ENCODE results near the gene NFAT5. TPM values are rescaled to one million over a fixed set of nuclear protein-coding genes. Genes with fewer than 3 reads are reported as not detected.
"Not testable (repeated sequence)": the region's sequence is repeated elsewhere in the genome, so short reads cannot be mapped to it uniquely, and the experiment has no call there.

NFAT5 gene
- total and polyA plus RNA-seq, 12 donors: 1.9 to 79.4 (median 50.7) TPM

DNA sequence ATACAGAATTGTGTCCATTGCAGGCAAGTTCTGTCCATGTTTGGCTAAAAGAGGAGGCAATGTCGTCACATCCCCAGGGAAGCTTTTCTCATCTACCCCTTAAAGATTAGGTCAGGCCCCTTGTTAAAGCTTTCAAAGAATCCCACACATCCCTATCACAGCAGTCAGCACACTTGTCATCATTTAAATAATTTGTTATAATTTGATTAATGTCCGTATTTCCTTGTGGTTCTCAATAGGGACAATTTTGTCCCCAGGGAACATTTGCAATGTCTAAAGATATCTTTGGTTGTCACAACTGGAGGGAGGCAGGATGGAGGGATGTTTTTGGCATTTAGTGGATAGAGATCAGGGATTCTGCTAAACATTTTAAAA, 28.1 kb upstream of the NFAT5 start:
- intact Hi-C loops (cut with DNase I): no loop called here
- no peaks in the 10 kb centered on the region for H3K4me1 ChIP-seq (replicated peaks in 1 of 2)
- no peaks in the 10 kb centered on the region for H3K9me3 ChIP-seq (replicated peaks in 1 of 3)
- WGBS, 4 donors: 78 to 90% (median 81%) methylated on average over 2 of the region's 2 CpGs
- DNase-seq: no peak
- H3K4me3 ChIP-seq: no peak overlapping the region
- no peak overlapping the region for H3K27ac ChIP-seq
- H3K36me3 ChIP-seq (replicated peaks in 1 of 2): no peaks in the 10 kb centered on the region
- no peaks in the 10 kb centered on the region for H3K27me3 ChIP-seq
- TF ChIP-seq, protein P1, sequence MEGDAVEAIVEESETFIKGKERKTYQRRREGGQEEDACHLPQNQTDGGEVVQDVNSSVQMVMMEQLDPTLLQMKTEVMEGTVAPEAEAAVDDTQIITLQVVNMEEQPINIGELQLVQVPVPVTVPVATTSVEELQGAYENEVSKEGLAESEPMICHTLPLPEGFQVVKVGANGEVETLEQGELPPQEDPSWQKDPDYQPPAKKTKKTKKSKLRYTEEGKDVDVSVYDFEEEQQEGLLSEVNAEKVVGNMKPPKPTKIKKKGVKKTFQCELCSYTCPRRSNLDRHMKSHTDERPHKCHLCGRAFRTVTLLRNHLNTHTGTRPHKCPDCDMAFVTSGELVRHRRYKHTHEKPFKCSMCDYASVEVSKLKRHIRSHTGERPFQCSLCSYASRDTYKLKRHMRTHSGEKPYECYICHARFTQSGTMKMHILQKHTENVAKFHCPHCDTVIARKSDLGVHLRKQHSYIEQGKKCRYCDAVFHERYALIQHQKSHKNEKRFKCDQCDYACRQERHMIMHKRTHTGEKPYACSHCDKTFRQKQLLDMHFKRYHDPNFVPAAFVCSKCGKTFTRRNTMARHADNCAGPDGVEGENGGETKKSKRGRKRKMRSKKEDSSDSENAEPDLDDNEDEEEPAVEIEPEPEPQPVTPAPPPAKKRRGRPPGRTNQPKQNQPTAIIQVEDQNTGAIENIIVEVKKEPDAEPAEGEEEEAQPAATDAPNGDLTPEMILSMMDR (IDR thresholded peaks at IDR 0.05): no peak
- no peak for TF ChIP-seq POLR2A (IDR thresholded peaks at IDR 0.05)

DNA sequence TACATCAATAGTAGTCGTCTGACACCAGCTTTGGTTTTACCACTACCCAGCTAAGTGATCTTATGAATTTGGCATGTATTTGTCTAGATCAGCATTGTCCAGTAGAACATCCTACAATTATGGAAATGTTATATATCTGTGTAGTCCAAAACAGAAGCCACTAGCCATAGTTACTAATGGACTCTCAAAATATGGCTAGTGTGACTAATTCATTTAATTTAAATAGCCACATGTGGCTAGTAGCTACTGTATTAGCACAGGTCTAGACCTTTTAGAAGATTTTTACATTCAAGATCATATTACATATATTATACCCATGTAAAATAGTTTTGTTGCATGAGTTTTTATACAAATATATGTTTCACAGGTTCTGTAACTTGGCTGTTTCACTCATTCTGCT, 27.0 kb upstream of the NFAT5 start:
- TF ChIP-seq, protein P1 (IDR thresholded peaks at IDR 0.05): no peak
- TF ChIP-seq POLR2A (IDR thresholded peaks at IDR 0.05): no peak
- H3K9me3 ChIP-seq (replicated peaks in 1 of 3): no peaks in the 10 kb centered on the region
- no peaks in the 10 kb centered on the region for H3K27me3 ChIP-seq
- H3K4me1 ChIP-seq (replicated peaks in 1 of 2): no peaks in the 10 kb centered on the region
- WGBS, 4 donors: 77 to 96% (median 93%) methylated on average over 1 of the region's 1 CpG
- DNase-seq: no peak
- H3K27ac ChIP-seq: no peak overlapping the region
- intact Hi-C loops (cut with DNase I): no loop called here
- H3K4me3 ChIP-seq: no peak overlapping the region
- no peaks in the 10 kb centered on the region for H3K36me3 ChIP-seq (replicated peaks in 1 of 2)

DNA sequence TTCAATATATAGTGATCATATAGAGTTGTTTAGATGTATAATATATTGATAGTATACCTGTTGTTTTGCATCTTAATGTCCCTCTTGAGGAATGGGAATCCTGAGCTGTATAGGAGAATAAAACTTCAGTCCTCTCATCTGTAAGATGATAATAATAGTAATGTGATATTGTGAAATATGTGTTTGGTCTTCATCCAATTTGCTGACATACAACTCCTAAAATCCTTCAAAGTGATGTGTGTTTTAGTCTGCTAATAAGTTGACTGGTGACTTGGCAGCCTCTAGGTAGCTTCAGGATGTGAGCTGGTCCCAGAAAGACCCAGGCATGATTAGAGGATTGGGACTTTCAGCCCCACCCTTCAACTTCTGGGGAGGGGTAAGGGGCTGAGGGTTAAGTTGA, 22.8 kb upstream of the NFAT5 start:
- H3K27me3 ChIP-seq: no peaks in the 10 kb centered on the region
- no peaks in the 10 kb centered on the region for H3K36me3 ChIP-seq (replicated peaks in 1 of 2)
- H3K4me3 ChIP-seq: no peak overlapping the region
- TF ChIP-seq POLR2A (IDR thresholded peaks at IDR 0.05): no peak
- TF ChIP-seq, protein P1 (IDR thresholded peaks at IDR 0.05): no peak
- no peaks in the 10 kb centered on the region for H3K9me3 ChIP-seq (replicated peaks in 1 of 3)
- no peak for DNase-seq
- no peaks in the 10 kb centered on the region for H3K4me1 ChIP-seq (replicated peaks in 1 of 2)
- H3K27ac ChIP-seq: no peak overlapping the region
- intact Hi-C loops (cut with DNase I): no loop called here

DNA sequence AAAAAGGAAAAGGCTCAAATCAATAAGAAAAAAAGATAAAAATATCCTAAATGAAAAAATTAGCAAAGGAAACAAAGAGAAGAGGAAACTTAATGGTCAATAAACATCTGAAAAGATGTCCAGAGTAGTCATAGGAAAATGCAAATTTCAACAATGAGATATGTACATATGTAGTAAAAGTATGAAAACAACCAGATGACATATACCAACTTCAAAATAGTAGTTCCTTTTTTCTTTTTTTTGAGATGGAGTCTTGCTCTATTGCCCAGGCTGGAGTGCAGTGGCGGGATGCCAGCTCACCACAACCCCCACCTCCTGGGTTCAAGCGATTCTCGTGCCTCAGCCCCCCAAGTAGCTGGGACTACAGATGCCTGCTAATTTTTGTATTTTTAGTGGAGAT, 21.7 kb upstream of the NFAT5 start:
- TF ChIP-seq, protein P1 (IDR thresholded peaks at IDR 0.05): no peak
- TF ChIP-seq POLR2A (IDR thresholded peaks at IDR 0.05): no peak
- H3K36me3 ChIP-seq (replicated peaks in 1 of 2): no peaks in the 10 kb centered on the region
- 69 to 90% (median 77%) methylated on average over 3 of the region's 3 CpGs for WGBS, 4 donors

DNA sequence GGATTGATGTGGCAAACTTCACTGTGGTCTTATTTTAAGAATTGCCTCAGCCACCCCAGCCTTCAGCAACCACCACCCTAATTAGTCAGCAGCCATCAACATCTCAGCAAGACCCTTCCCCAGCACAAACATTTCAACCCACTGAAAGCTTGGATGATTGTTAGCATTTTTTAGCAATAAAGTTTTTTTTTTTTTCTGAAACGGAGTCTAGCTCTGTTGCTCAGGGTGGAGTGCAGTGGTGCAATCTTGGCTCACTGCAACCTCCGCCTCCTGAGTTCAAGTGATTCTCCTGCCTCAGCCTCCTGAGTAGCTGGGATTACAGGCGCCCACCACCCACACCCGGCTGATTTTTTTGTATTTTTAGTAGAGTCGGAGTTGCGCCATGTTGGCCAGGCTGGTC, 19.1 kb upstream of the NFAT5 start:
- H3K9me3 ChIP-seq (replicated peaks in 1 of 3); H3K4me1 ChIP-seq (replicated peaks in 1 of 2); H3K27me3 ChIP-seq; DNase-seq; H3K36me3 ChIP-seq (replicated peaks in 1 of 2); H3K4me3 ChIP-seq; intact Hi-C loops (cut with DNase I); H3K27ac ChIP-seq: not testable (repeated sequence)
- 82 to 90% (median 88%) methylated on average over 6 of the region's 6 CpGs for WGBS, 4 donors

More for the DNA sequence above, 21.7 kb upstream of the NFAT5 start:
- Histone ChIP-seq H3K9me3 (replicated peaks in 1 of 3) (no peaks in the 10 kb centered on the region), H3K4me1 (replicated peaks in 1 of 2) (no peaks in the 10 kb centered on the region), H3K4me3 (no peak overlapping the region), H3K27me3 (no peaks in the 10 kb centered on the region), H3K27ac (no peak overlapping the region)
- DNase-seq: no peak
- intact Hi-C loops (cut with DNase I): no loop called here
